B cell (primary cell): ENCODE measurements around the gene MMP11. TPM values are rescaled to one million over a fixed set of nuclear protein-coding genes. Genes with fewer than 3 reads are reported as not detected.

ENCODE experiments used
- ATAC-seq: fragments of 200-7000 bp; cut with Tn5 transposase; one replicate; pipeline ENCODE4 v1.10.0; 2021; ENCODE audit warnings: low read depth, mild to moderate bottlenecking, moderate number of reproducible peaks, moderate library complexity
- CTCF ChIA-PET: fragments of 350-600 bp; sonication (Branson Sonifier 250); formaldehyde crosslinking; loops from one replicate; lab custom pipeline; 2021; ENCODE audit warnings: antibody characterized with exemption, inconsistent platforms; lab: Charles Lee
- POLR2A ChIA-PET: fragments of 350-600 bp; sonication (Branson Sonifier 250); formaldehyde crosslinking; loops from one replicate; lab custom pipeline; 2021; ENCODE audit warnings: antibody characterized with exemption; lab: Charles Lee
- DNase-seq: peaks from one replicate; pipeline ENCODE4 v3.0.0; 2013
- H2AFZ ChIP-seq: 2 replicates; pipeline ENCODE4 v1.6.1; 2012; ENCODE audit warnings: mild to moderate bottlenecking, low read depth, low read length; ENCODE audit not compliant: insufficient read depth, poor library complexity, severe bottlenecking
- H3K27ac ChIP-seq, 2 donors: 1 replicate in 1 of 2; 2 replicates in 1 of 2; pipeline ENCODE4 v1.5.1; 2012 to 2013; ENCODE audit warnings: low read length in 2 of 2, mild to moderate bottlenecking in 2 of 2, moderate library complexity in 1 of 2
- H3K27me3 ChIP-seq, 4 experiments: fragments of 200-600 bp in 1 of 4; sonication (generic) in 1 of 4; replicated peaks in 1 of 4; 1 replicate in 2 of 4; 2 replicates in 2 of 4; pipeline versions ENCODE4 v1.6.1 to v1.7.0; 2013 to 2016; ENCODE audit warnings: low read length in 3 of 4, mild to moderate bottlenecking in 2 of 4, mixed read lengths in 1 of 4, moderate library complexity in 1 of 4; ENCODE audit not compliant: insufficient read depth in 4 of 4, control insufficient read depth in 3 of 4; ENCODE audit errors: control extremely low read depth in 1 of 4
- H3K36me3 ChIP-seq, 2 experiments: replicated peaks in 1 of 2; 1 replicate in 1 of 2; 2 replicates in 1 of 2; pipeline versions ENCODE4 v1.6.1 to v1.7.1; 2013; ENCODE audit warnings: low read length in 1 of 2; ENCODE audit not compliant: insufficient read depth in 2 of 2, control insufficient read depth in 1 of 2; ENCODE audit errors: control extremely low read depth in 1 of 2, extremely low read depth in 1 of 2
- H3K4me1 ChIP-seq, 2 donors: fragments of 200-600 bp in 1 of 2; sonication (generic) in 1 of 2; 1 replicate in 1 of 2; 2 replicates in 1 of 2; pipeline versions ENCODE4 v1.5.1 to v1.6.1; 2013 to 2017; ENCODE audit warnings: low read length in 2 of 2; ENCODE audit not compliant: control insufficient read depth in 2 of 2, insufficient read depth in 2 of 2
- H3K4me2 ChIP-seq: replicated peaks from 2 replicates; pipeline ENCODE3; 2012; ENCODE audit warnings: mild to moderate bottlenecking, low read depth, low read length; ENCODE audit not compliant: poor library complexity, severe bottlenecking
- H3K4me3 ChIP-seq, 5 experiments: fragments of 200-600 bp in 1 of 5; sonication (generic) in 1 of 5; 1 replicate in 3 of 5; 2 replicates in 2 of 5; pipeline versions ENCODE4 v1.5.1 to v1.7.0; 2011 to 2016; ENCODE audit warnings: low read length in 4 of 5, mild to moderate bottlenecking in 4 of 5, low read depth in 2 of 5, control low read depth in 1 of 5, moderate library complexity in 1 of 5; ENCODE audit not compliant: insufficient read depth in 1 of 5; ENCODE audit errors: control extremely low read depth in 1 of 5, extremely low read depth in 1 of 5
- H3K79me2 ChIP-seq: fragments of 200-600 bp; sonication (generic); one replicate; pipeline ENCODE4 v1.6.0; 2016; ENCODE audit warnings: low read length; ENCODE audit not compliant: control insufficient read depth, insufficient read depth
- H3K9ac ChIP-seq: fragments of 200-600 bp; sonication (generic); 2 replicates; pipeline ENCODE4 v1.6.1; 2017; ENCODE audit warnings: mild to moderate bottlenecking, low read length, moderate library complexity
- H3K9me3 ChIP-seq, 3 donors: one replicate each; pipeline versions ENCODE4 v1.6.1 to v1.7.1; 2013; ENCODE audit warnings: low read length in 2 of 3; ENCODE audit not compliant: control insufficient read depth in 2 of 3, insufficient read depth in 1 of 3; ENCODE audit errors: control extremely low read depth in 1 of 3
- H4K20me1 ChIP-seq: 2 replicates; pipeline ENCODE4 v1.6.0; 2012; ENCODE audit warnings: mild to moderate bottlenecking, low read length; ENCODE audit not compliant: insufficient read depth, control insufficient read depth, poor library complexity, severe bottlenecking
- H3K27ac Mint-ChIP-seq: one replicate; pipeline ENCODE4 v1.8.0; 2021; ENCODE audit warnings: mixed read lengths
- H3K27me3 Mint-ChIP-seq: one replicate; pipeline ENCODE4 v1.8.0; 2021; ENCODE audit warnings: mixed read lengths
- H3K4me1 Mint-ChIP-seq: one replicate; pipeline ENCODE4 v1.8.0; 2021; ENCODE audit warnings: mixed read lengths
- H3K4me3 Mint-ChIP-seq: one replicate; pipeline ENCODE4 v1.8.0; 2021; ENCODE audit warnings: mixed read lengths
- H3K9me3 Mint-ChIP-seq: one replicate; pipeline ENCODE4 v1.8.0; 2022; ENCODE audit warnings: mixed read lengths; ENCODE audit not compliant: insufficient read depth
- EZH2 ChIP-seq: IDR thresholded peaks from 2 replicates; pipeline ENCODE4 v1.6.1; 2012; ENCODE audit warnings: borderline replicate concordance, low read depth, mild to moderate bottlenecking, moderate library complexity, low read length; ENCODE audit not compliant: insufficient read depth, poor library complexity, severe bottlenecking
- WGBS: methylation state at CpG from one replicate; pipeline ENCODE4 v1.1.5; 2013; ENCODE audit warnings: missing lambda C conversion rate; ENCODE audit not compliant: insufficient coverage; 5-methylcytosine and 5-hydroxymethylcytosine counted together
- intact Hi-C: fragments of 100-400 bp; cut with micrococcal nuclease; formaldehyde crosslinking; loops from one replicate; pipeline ENCODE4 v1.10.0; 2022
- polyA plus RNA-seq: library from polyadenylated mRNA; depleted of rRNA; stranded (reverse); fragments of >200 nt; gene quantifications from 2 replicates; pipeline ENCODE4 v1.2.3, GENCODE V29; 2012
- total RNA-seq, 2 donors: library from RNA; stranded (reverse); fragments of 120-200 nt in 1 of 2; gene quantifications; 1 replicate in 1 of 2; 2 replicates in 1 of 2; pipeline versions ENCODE4 v1.2.3 to v1.2.4, GENCODE V29; 2013 to 2022
- TF ChIP-seq, protein P1 (sequence below): fragments of 200-600 bp; IDR thresholded peaks from one replicate; pipeline ENCODE4 v1.8.0; 2022; ENCODE audit warnings: antibody characterized with exemption, mild to moderate bottlenecking

The MMP11 gene
- total and polyA plus RNA-seq, 2 donors (not counting 1 experiment from before 2014, with no cell fraction given): 11.6 to 19.0 TPM

DNA sequence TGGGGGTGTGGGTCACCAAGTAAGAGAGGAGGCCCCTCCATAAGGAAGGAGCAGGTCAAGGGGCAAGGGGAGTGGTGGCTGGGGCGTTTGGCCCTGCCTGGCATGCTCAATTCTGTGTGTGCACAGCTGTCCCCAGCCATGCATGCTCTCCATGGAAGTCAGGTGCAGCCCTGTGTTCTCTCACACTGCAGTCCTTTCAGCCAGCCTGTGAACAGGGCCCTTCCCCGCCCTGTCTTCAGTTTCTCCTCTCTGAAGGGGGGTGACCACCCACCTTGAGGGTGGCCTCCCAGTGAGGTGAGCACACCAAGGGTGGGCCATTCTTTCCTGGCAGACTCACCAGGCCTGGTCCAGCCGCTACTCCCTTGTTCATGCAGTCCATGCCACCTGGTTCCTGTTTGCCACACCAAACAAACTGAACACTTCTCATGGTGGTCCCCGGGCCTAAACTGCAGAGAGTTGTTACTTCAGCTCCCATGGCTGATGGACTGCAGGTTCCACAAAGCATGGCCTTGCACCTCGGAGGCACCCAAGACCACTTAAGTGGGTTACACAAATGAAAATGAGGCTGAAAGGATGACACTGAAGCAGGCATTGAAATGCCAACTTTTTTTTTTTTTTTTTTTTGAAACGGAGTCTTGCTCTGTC is 3.2 kb upstream of the MMP11 start:
- Histone ChIP-seq H4K20me1 (peaks cover 15% of the 10 kb centered on the region), H3K27me3 (no peaks in the 10 kb centered on the region), H3K4me3 (no peak overlapping the region), H3K79me2 (peaks cover 35% of the 10 kb centered on the region), H3K4me1 (peaks cover 53 to 83% of the 10 kb centered on the region in 2 donors), H3K36me3 (no peaks in the 10 kb centered on the region), H2AFZ (peak overlapping the region; percentile 20), H3K4me2 (peak overlapping the region; percentile 53), H3K27ac (no peak overlapping the region), H3K9ac (no peak overlapping the region), H3K9me3 (no peaks in the 10 kb centered on the region)
- H3K27me3 Mint-ChIP-seq: no peaks in the 10 kb centered on the region
- peak overlapping the region; percentile 73 for H3K4me3 Mint-ChIP-seq
- ATAC-seq (no peak), DNase-seq (no peak)
- CTCF ChIA-PET: interaction anchor here (0.6 to 12.8 kb wide), 11 partner anchors 15 to 595 kb away, joined by 3 to 188 read pairs (median 5); partner anchors contain the start of genes SLC2A11, VPREB3 and ZNF70
- H3K27ac Mint-ChIP-seq: peak overlapping the region; percentile 59
- intact Hi-C loops: loop anchor here (2.0 to 5.0 kb wide), 2 partner anchors 69 to 227 kb away; partner anchors contain the start of gene DERL3
- TF ChIP-seq, protein P1, sequence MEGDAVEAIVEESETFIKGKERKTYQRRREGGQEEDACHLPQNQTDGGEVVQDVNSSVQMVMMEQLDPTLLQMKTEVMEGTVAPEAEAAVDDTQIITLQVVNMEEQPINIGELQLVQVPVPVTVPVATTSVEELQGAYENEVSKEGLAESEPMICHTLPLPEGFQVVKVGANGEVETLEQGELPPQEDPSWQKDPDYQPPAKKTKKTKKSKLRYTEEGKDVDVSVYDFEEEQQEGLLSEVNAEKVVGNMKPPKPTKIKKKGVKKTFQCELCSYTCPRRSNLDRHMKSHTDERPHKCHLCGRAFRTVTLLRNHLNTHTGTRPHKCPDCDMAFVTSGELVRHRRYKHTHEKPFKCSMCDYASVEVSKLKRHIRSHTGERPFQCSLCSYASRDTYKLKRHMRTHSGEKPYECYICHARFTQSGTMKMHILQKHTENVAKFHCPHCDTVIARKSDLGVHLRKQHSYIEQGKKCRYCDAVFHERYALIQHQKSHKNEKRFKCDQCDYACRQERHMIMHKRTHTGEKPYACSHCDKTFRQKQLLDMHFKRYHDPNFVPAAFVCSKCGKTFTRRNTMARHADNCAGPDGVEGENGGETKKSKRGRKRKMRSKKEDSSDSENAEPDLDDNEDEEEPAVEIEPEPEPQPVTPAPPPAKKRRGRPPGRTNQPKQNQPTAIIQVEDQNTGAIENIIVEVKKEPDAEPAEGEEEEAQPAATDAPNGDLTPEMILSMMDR: no peak
- TF ChIP-seq EZH2: no peak
- no peaks in the 10 kb centered on the region for H3K9me3 Mint-ChIP-seq
- POLR2A ChIA-PET: interaction anchor here (0.8 to 14.3 kb wide), 6 partner anchors 8 to 88 kb away, joined by 3 to 174 read pairs (median 6); partner anchors contain the start of genes SLC2A11, VPREB3 and ZNF70
- 27% methylated on average over 6 of the region's 6 CpGs for WGBS
- peaks cover 59% of the 10 kb centered on the region for H3K4me1 Mint-ChIP-seq

DNA sequence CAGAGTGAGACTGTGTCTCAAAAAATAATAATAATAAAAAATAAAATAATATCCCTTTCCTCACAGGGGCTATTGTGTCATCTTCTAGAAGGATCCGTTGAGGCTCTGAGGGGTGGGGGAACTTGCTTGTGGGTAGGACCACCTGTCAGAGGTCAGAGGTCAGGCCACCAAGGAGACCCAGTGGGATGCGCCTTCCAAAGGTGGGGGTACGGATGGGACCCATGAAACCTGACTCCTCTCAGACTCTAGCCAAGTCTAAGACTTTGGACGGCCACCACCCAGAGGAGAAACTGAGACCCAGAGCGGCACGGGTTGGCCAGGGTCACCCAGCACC is 367 bp upstream of the MMP11 start:
- Histone ChIP-seq H4K20me1 (peaks cover 7% of the 10 kb centered on the region), H3K9me3 (no peaks in the 10 kb centered on the region), H3K36me3 (no peaks in the 10 kb centered on the region), H3K79me2 (peaks cover 26% of the 10 kb centered on the region), H3K27me3 (no peaks in the 10 kb centered on the region), H3K9ac (peak overlapping the region; percentile 65), H3K4me1 (peaks cover 40 to 56% of the 10 kb centered on the region in 2 donors), H3K27ac (peak overlapping the region; percentile 51 to 57), H2AFZ (peak overlapping the region; percentile 81), H3K4me3 (peak overlapping the region in 4 of 5 experiments; percentile 28 to 67 (median 40)), H3K4me2 (peak overlapping the region; percentile 95)
- ChIA-PET POLR2A (interaction anchor here (1.0 to 14.3 kb wide), 8 partner anchors 17 to 85 kb away, joined by 3 to 174 read pairs (median 8); partner anchors contain the start of genes SLC2A11, VPREB3 and ZNF70), CTCF (interaction anchor here (0.9 to 12.8 kb wide), 8 partner anchors 17 to 122 kb away, joined by 3 to 188 read pairs (median 3); partner anchors contain the start of genes MIF, SLC2A11, VPREB3 and ZNF70)
- H3K27ac Mint-ChIP-seq: peak overlapping the region; percentile 77
- peaks cover 42% of the 10 kb centered on the region for H3K4me1 Mint-ChIP-seq
- TF ChIP-seq EZH2: no peak
- TF ChIP-seq, protein P1: no peak
- H3K4me3 Mint-ChIP-seq: peak overlapping the region; percentile 81
- ATAC-seq: no peak
- DNase-seq: no peak
- intact Hi-C loops: loop anchor here (1.0 kb wide), 1 partner anchor 15 kb away; no protein-coding TSS in a partner anchor
- no peaks in the 10 kb centered on the region for H3K27me3 Mint-ChIP-seq
- no peaks in the 10 kb centered on the region for H3K9me3 Mint-ChIP-seq
- 47% methylated on average over 6 of the region's 6 CpGs for WGBS
